ENCODE measurements around the gene LYZL2.
"Not testable (repeated sequence)": the region's sequence is repeated elsewhere in the genome, so short reads cannot be mapped to it uniquely, and the experiment has no call there.

The LYZL2 gene

GRCh38 chr10:30637881-30638467 is 8.4 kb upstream of the LYZL2 start:
- DNase-seq, result no peak

- DNase-seq, result no peak
Observed at GRCh38 chr10:30631188-30631587, 1.6 kb upstream of the LYZL2 start.

DNA sequence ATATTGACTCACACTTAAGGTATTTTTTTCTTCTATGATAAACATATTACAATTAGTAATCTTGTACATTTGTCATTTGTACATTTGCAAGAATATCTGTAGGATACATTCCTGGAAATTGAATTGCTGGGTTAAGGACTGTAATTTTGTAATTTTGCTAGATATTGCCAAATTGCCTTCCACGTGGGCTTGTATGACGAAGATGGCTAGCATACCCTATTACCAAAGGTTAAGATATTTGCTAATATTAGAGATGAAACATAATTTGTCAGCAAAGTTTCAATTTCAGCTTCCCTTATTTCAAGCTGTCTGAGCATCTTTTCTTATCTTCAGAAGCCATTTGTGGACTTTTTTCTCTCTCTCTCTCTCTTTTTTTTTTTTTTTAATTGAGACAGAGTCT is 1.0 kb upstream of the LYZL2 start:
- no peak for DNase-seq

DNA sequence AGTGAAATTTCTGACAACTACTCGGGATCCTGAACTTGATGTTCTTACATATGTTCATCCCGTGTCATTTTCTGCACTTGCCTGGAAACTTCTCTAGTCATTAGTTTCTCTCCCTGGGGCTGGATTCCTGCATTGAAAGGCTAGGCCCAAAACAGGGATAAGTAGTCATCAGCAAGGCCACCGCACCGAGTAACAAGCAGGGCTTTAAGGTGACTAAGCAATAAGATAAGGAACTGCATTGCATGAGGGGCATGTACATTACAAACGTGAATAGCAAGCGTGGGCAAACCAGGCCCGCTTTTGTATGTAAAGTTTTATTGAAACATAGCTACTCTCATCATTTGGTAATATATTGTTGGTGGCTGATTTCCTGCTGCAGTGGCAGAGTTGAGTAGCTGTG is 977 bp downstream of the LYZL2 start:
- DNase-seq, result not testable (repeated sequence)

DNA sequence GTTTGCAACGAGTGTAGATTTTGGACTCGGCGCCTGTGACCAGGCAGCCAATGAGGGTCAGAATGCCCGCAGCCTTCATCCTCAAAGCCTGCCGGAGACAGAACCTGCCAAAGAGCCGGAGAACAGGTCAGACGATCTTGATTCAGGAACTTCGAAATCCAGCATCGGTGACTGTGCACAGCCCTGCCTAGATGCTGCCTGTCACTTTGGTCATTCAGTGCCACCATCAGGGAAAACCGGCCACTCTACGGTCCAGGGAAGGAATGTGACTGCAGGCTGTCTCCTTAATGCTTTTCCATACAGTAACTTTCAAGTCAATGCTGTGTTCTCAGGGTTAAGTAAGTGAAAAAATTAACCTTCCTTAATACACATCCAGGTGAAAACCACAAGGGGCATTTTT is 2.7 kb downstream of the LYZL2 start:
- not testable (repeated sequence) for DNase-seq

- not testable (repeated sequence) for DNase-seq
Observed at GRCh38 chr10:30626196-30626595, 3.4 kb downstream of the LYZL2 start.

GRCh38 chr10:30625080-30625479 is 4.5 kb downstream of the LYZL2 start:
- DNase-seq, result no peak

GRCh38 chr10:30619966-30620365 is 9.6 kb downstream of the LYZL2 start:
- DNase-seq, result no peak

DNA sequence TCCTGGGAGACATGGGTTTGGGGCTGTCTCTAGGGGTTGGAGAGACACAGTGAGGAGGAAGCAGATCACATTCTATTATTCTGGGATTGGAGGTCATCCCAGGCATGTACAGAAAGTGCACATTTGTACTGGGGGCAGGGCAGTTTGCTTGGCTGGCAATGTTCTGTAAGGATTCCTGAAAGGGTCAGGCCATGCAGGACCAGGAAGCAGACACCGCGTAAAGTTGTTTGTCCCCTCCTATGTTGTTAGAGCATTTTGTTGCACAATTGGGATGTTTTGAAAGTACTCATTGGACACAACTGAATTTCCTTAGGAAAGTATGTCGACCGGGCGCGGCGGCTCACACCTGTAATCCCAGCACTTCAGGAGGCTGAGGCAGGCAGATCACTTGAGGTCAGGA is 12.5 kb downstream of the LYZL2 start:
- no peak for DNase-seq

DNA sequence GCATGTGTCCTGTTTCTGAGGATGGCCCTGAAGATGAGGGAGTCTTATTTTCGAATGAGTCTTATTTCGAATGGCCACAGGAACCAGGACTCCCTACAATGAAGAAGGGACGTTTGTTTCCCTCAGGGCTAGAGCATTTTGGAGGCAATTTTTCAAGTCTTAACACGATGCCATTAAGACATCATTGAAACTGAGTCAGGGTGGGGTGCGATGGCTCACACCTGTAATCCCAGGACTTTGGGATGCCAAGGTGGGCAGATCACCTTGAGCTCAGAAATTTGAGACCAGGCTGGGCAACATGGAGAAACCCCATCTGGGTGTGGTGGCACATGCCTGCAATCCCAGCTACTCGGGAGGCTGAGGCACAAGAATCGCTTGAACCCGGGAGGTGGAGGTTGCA is 18.5 kb downstream of the LYZL2 start:
- not testable (repeated sequence) for DNase-seq

- no peak for DNase-seq
Observed at GRCh38 chr10:30607814-30608213, 21.7 kb downstream of the LYZL2 start.

DNA sequence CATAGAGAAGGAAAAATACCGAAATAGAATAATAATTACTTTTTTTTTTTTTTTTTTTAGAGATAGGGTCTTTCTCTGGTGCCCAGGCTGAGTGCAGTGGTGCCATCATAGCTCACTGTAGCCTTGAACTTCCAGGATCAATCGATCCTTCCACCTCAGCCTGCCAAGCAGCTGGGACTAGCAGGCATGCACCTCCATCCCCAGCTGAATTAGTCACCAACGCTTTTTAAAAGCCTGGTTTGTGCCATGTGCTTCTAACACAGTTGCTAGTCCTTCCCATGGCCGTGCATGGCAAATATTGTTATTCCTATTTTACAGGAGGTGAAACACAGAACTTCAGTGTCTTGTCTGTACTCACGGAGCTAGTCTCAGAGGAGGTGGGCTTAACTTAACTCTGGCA is 23.2 kb downstream of the LYZL2 start:
- no peak for DNase-seq

DNA sequence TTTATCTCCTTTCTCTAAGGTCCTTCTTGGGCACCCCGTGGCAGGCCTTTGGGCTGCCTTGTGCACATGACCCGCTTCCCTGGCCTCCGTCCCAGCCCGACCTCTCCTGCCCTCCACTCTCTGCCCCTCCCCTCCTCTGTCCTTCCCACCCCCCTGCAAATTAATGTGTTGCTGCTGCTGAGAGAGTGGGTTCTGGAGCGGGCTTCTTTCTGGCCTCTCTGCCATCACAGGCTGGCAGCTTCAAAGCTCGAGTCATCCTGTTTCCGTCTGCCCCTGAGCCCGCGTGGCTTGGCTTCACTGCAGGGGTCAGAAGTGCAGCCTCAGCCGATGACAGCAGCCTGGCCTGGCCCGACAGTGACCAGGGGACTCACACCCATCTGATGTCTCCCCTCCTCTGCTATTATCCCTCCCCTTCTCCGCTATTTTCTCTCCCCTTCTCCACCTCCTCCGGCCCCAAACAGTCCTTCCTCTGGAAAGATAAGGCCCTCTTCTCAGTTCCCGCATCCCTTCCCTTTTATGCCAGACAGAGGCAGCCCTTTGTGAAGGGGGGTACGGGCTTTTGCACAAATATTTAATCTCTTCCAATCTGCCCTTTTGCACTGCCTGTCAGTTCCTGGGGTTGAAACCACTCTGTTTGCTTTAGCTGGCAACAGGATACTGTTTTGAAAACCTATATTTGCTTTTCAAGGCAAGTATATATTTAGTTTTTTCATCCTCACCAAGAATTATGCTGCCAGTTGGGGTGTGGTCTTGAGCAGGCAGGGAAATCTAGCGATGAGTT is 24.0 kb downstream of the LYZL2 start:
- not testable (repeated sequence) for DNase-seq

- DNase-seq, result no peak
Observed at GRCh38 chr10:30603589-30603988, 26.0 kb downstream of the LYZL2 start.

- DNase-seq, result no peak
Observed at GRCh38 chr10:30602747-30603146, 26.8 kb downstream of the LYZL2 start.

DNA sequence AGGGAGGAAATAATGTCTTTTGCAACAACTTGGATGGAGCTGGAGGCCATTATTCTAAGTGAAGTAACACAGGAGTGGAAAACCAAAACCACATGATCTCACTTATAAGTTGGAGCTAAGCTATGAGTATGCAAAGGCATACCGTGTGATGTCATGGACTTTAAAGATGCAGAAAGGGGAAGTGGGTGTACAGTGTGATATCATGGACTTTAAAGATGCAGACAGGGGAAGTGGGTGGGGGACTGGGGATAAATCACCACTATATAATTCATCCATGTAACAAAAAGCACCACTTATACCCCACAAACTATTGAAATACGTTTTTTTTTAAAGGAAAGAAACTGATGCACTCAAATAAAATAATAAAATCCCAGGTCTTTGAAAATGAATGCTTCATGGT is 29.5 kb downstream of the LYZL2 start:
- DNase-seq, result no peak

GRCh38 chr10:30598105-30598776 is 31.3 kb downstream of the LYZL2 start:
- no peak for DNase-seq

DNA sequence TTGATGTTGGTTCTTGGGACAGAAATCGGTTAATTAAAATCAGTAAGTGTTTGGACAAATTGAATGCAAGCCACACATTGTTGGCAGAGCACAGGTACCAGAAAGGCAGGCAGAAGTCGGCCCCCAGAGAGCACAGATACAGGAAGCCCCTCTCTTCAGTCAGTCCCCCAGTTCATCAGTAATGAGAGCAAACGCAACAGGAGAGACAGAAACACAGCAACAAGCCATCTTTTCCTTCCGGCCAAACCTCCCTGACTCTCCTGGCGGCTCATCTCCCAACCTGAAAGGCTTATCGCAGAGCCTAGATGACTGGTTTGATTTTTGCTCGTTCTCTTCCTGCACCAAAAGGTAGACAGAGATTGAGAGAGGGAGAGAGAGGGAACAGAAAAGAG is 32.1 kb downstream of the LYZL2 start:
- DNase-seq, result not testable (repeated sequence)

DNA sequence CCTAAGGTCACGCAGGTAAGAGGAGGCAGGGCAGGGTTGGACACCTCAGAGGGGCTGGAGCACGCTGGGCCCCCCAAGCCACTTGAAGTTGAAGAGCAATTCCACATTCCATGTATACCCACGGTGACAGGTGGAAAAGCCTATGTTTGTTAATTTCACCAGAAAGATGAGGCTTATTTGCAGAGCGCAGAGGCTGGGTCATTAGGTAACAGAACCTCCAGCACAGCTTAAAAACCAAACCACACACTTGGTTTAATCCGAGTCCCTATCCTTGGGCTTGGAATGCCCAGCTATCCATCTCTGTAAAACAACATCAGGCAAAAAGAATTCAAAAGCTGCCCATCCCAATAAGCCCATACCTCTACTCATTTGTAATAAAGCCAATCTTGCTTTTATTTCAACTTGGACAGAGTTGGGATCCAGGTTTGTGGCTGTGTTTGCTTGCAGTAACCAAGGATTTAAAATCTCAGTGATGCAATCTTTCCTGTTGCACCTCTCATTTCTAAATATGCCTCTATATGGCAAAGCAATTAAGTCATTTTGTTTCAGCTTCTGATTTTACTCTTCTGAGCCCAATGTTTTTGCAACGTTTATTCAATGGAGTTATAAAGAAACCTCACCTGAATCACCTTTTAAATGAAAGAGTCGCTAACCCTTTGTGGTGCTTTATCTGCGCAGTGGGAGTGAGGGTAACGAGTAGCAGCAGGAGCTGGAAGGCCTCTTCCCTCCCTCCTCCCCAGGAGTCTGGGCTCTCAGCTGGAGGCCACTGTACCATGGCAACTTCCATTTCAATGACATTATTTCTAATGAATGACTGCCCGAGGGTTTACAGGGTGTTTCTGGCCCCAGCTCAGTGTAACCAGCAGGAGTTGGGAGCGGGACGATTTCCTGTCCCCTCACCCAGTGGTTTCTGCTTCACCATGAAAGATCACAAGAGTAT is 32.8 kb downstream of the LYZL2 start:
- not testable (repeated sequence) for DNase-seq

DNA sequence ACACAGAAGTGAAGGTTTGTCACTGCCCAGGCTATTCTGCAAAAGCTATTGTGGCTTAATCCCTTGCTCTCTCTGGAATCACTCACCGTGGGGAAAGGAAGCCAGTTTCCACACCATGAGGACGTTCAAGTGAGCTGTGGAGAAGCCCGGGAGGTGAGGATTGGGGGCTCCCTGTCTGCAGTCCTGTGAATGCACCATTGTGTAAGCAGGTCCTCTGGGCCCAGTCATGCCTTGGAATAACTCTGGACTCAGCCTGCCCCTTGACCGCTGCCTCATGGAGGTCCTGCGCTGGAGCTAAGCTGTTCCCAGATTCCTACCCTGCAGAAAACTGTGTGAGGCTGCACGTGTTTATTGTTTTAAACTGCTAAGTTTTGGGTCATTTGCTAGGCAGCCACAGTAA is 33.5 kb downstream of the LYZL2 start:
- DNase-seq, result no peak

DNA sequence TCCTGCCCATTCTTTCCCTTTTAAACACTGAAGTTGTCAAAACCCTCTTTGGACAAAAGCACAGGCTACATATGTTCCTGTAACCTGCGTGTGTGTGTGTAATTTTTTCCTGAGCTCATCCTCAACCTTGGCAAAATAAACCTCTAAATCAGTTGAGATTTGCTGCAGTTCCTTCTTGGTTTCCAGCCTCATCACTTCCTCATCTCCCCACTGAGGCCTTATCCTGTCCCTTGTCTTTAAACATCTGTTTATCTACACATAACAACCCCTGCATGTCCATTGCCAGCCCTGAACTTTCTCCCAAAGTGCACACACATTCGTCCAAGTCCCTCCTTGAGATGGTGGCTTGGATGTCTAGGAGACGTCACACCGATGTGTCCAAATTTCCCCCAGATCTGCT is 35.5 kb downstream of the LYZL2 start:
- no peak for DNase-seq

DNA sequence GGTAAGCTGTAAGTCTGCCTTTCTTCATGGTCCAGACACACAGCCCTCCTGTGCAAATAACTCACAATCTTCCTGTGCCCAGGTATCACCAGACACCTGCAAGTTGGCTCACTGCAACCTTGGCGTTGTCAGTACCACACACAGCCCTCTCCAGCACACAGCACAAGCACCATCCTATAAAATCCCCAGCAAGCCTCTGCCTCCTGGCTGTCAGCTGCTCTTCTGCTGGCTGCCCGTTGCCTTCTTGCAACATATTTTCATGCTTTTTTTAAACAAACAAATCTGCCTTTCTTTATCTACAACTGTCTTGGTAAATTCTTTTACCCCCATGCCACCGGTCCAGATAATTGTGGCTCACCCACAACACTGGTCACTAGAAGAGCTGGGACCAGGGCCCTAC is 36.8 kb downstream of the LYZL2 start:
- not testable (repeated sequence) for DNase-seq

GRCh38 chr10:30591249-30591670 is 38.3 kb downstream of the LYZL2 start:
- DNase-seq, result no peak

Data from stimulated activated CD4-positive, alpha-beta T cell treated with anti-CD3 and anti-CD28 coated beads, Interleukin-4, amount 100 ng/mL, for 4 hours (primary cell).